ENCODE measurements around the gene FSTL4. TPM values are rescaled to one million over a fixed set of nuclear protein-coding genes. Genes with fewer than 3 reads are reported as not detected.

The FSTL4 gene
- total RNA-seq, 2 experiments from 2014 or later = 0.36 TPM; not detected in 1

DNA sequence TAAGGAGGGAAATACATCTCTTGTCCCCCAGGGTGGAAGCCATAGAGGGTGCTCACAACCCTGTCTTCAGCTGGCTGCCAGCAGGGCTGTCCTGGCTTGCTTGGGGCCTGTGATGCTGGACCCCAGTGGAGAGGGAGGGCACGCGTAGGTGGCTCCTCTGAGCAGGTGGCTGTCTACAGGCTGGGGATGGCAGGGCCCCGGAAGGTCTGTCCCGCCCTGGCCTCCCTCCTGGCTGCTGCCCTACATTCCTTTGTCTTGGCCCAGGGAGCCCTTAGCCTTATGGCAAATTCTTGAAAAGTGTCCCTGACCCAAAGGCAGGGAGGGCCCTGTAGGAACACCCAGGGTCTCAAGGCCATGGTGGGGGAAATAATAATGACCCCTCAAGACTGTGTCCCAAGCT lies 336.2 kb downstream of the FSTL4 start:
- no peak overlapping the region for H3K4me3 Mint-ChIP-seq
- ChIA-PET POLR2A (no interaction called here), CTCF (no interaction called here)
- H3K27me3 Mint-ChIP-seq = no peaks in the 10 kb centered on the region
- intact Hi-C loops (cut with micrococcal nuclease) = no loop called here
- no peaks in the 10 kb centered on the region for H3K9me3 Mint-ChIP-seq
- no peaks in the 10 kb centered on the region for H3K36me3 Mint-ChIP-seq
- DNase-seq = no peak
- no peak overlapping the region for H3K27ac Mint-ChIP-seq
- H3K4me1 Mint-ChIP-seq (ENCODE audit: low read depth) = no peaks in the 10 kb centered on the region

DNA sequence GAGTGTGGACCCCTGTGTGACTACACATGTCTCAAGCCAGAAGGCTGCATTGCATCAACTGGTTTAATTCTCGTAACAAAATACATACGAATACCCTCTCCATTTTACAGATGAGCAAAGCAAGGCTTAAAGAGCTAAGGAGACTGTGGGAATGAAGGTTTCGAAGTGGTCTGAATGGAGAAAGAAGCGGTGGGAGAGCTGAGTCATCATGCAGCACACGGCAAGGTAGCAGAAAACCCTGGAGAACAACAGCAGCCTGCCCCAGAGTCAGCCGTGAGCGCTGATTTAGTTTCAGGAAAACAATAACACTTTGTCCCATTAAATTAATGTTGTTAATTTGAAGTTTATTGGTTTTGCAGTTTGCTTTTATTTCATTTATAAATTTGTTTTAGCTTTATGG lies 336.7 kb downstream of the FSTL4 start:
- Mint-ChIP-seq H3K4me3 (no peak overlapping the region), H3K9me3 (no peaks in the 10 kb centered on the region), H3K4me1 (ENCODE audit: low read depth) (no peaks in the 10 kb centered on the region), H3K27ac (no peak overlapping the region), H3K36me3 (no peaks in the 10 kb centered on the region), H3K27me3 (no peaks in the 10 kb centered on the region)
- POLR2A ChIA-PET = no interaction called here
- no peak for DNase-seq
- intact Hi-C loops (cut with micrococcal nuclease) = no loop called here
- CTCF ChIA-PET = no interaction called here

DNA sequence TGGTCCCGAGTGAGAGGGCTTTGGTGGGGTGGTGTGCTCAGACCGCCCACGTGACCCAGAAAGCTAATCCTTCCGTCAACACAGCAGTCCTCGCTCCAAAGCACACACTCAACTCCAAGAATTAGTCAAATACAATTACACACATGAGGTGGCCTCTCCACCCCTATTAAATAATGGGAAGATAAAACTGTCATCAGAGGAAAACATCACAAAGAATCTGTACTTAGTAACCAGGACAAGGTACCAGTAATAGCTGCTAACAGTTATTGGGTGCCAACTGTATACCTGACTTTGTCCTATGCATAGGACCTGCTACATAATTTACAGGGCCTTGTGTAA lies 337.8 kb downstream of the FSTL4 start:
- H3K27ac Mint-ChIP-seq = no peak overlapping the region

DNA sequence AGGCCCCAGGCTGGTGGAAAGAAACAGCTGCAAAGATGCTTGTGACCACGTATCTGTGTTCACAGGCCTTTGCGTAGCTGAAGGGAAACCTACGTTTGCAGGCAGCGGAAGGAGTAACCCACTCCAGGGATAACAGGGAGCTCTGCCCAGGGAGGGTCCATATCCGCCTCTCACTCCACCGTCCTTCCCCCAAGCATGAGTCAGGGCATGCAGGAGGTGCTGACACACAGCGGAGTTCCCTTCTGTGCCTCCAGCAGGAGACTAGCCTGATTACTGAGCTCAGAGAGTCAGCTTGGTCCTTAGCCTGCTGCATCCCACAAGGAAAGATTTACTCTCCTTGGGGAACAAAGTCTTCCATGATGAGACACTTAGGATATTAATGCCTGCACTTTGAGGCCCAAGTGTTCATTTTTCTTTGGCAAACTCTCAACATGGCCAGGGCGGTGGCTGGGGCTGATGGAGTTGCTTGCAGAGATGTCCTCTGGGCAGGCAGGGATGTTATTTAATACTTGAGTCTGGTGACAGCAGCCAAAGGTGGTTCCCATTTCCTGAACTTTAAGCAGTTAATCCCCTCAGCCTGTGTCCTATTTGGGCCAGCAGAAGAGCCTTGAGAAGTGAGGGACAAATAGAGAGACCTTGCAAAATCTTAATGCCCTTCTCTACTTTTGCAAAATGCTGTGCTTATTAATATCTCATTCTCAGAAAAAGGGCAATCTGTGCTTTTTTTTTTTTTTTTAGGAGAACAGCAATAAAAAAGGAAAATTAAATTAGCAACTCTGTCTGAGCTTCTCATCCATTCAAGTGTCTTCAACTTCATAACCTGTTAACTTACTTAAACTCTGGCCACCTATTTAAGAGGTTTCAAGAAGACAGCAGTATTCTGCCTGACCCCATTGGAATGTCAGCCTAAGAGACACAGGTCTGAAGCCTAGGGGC lies 338.4 kb downstream of the FSTL4 start:
- CTCF ChIA-PET = interaction anchor here (0.6 kb wide), 1 partner anchor 278 kb away, joined by 4 read pairs; no protein-coding TSS in a partner anchor
- Mint-ChIP-seq H3K9me3 (no peaks in the 10 kb centered on the region), H3K27me3 (no peaks in the 10 kb centered on the region), H3K27ac (no peak overlapping the region), H3K4me1 (ENCODE audit: low read depth) (no peaks in the 10 kb centered on the region), H3K36me3 (no peaks in the 10 kb centered on the region), H3K4me3 (no peak overlapping the region)
- POLR2A ChIA-PET = no interaction called here
- no peak for DNase-seq
- intact Hi-C loops (cut with micrococcal nuclease) = no loop called here

More for the DNA sequence above, 337.8 kb downstream of the FSTL4 start:
- no peaks in the 10 kb centered on the region for H3K27me3 Mint-ChIP-seq
- CTCF ChIA-PET = interaction anchor here (0.6 kb wide), 1 partner anchor 278 kb away, joined by 4 read pairs; no protein-coding TSS in a partner anchor
- POLR2A ChIA-PET = no interaction called here
- no peaks in the 10 kb centered on the region for H3K4me1 Mint-ChIP-seq (ENCODE audit: low read depth)
- intact Hi-C loops (cut with micrococcal nuclease) = no loop called here
- DNase-seq = no peak
- H3K9me3 Mint-ChIP-seq = no peaks in the 10 kb centered on the region
- H3K36me3 Mint-ChIP-seq = no peaks in the 10 kb centered on the region
- H3K4me3 Mint-ChIP-seq = no peak overlapping the region

DNA sequence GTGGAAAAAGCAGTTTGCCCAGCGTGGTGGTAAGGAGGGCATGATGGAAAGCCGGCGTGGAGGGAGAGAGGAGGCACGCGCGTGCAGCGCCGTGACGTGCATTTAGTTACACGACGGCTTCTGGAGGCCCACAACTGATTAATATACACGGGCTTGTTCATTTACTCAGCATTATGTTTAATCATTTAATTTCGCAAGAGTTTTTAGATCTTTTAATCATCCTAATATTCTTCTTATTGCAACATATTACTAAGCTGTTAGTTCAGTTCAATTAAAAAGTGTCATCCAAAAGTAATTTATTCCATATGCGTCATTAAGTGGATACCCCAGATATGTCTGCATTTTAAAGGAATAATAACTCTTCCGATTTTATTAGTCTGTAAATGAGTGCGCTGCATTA lies 340.0 kb downstream of the FSTL4 start:
- Mint-ChIP-seq H3K4me1 (ENCODE audit: low read depth) (no peaks in the 10 kb centered on the region), H3K27me3 (no peaks in the 10 kb centered on the region), H3K36me3 (no peaks in the 10 kb centered on the region), H3K9me3 (no peaks in the 10 kb centered on the region), H3K4me3 (no peak overlapping the region), H3K27ac (no peak overlapping the region)
- intact Hi-C loops (cut with micrococcal nuclease) = no loop called here
- DNase-seq = no peak
- ChIA-PET CTCF (no interaction called here), POLR2A (no interaction called here)

DNA sequence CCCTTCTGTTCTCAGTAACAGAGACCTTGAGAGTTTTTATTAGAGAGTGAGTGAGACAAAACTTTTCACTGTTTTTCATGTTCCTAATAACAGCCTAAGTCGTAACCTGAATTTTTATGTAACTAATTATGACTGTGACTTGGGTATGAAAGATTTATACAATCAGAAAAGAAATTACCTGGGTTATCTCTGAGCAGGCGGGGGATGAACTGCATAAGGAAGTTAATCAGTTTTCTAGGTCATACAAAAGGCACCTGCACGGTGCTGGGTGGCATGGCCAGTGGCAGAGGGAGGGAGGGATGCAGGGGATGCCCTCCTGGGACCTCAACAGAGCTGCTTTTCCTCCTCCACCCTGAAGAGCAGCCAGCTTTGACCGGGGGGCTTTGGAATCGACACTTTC lies 340.7 kb downstream of the FSTL4 start:
- Mint-ChIP-seq H3K4me1 (ENCODE audit: low read depth) (no peaks in the 10 kb centered on the region), H3K4me3 (no peak overlapping the region), H3K36me3 (no peaks in the 10 kb centered on the region), H3K27me3 (no peaks in the 10 kb centered on the region), H3K9me3 (no peaks in the 10 kb centered on the region), H3K27ac (no peak overlapping the region)
- ChIA-PET POLR2A (no interaction called here), CTCF (no interaction called here)
- no peak for DNase-seq
- intact Hi-C loops (cut with micrococcal nuclease) = no loop called here

DNA sequence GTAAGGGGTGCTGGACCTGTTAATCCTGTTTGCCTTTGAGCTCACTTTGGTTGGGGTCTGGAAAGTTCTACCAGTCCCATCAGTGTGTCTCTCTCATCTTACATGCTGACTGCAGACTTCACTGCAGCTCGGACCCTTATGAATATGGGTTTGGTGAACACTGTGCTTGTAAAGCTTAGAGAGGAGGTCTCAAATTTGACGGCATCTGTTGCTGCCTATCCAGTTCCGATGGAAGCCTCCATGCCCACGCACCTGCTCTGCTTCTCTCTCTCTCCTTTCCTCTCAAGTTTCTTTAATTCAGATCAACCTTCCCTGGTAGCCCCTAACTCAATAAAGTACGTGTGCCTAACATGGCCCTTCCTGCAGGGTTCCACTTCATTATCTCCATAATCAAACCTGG lies 342.6 kb downstream of the FSTL4 start:
- no peak for DNase-seq
- ChIA-PET POLR2A (no interaction called here), CTCF (no interaction called here)
- Mint-ChIP-seq H3K4me3 (no peak overlapping the region), H3K4me1 (ENCODE audit: low read depth) (no peaks in the 10 kb centered on the region), H3K27me3 (no peaks in the 10 kb centered on the region), H3K36me3 (no peaks in the 10 kb centered on the region), H3K27ac (no peak overlapping the region), H3K9me3 (no peaks in the 10 kb centered on the region)
- intact Hi-C loops (cut with micrococcal nuclease) = no loop called here

DNA sequence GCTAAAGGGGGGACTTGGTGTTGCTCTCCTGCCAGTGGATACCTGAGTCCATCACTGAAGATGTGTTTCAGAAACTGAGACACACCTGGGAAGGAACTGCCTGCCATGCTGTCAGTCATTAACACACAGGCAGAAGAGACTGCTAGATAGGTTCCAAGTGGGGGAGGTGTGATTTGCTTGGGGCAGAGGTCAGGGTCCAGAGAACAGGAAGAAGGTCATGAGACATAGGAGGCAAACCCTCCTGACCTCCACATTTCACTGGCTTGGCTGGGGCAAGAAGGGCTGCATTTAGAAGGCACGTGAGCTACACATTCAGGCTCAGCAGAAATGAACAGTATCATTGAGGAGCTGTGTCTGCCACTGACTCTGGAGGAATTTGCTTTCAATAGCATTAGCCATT lies 344.7 kb downstream of the FSTL4 start:
- ChIA-PET POLR2A (no interaction called here), CTCF (no interaction called here)
- intact Hi-C loops (cut with micrococcal nuclease) = no loop called here
- Mint-ChIP-seq H3K27ac (no peak overlapping the region), H3K9me3 (no peaks in the 10 kb centered on the region), H3K4me1 (ENCODE audit: low read depth) (no peaks in the 10 kb centered on the region), H3K27me3 (peaks cover 6% of the 10 kb centered on the region), H3K4me3 (no peak overlapping the region), H3K36me3 (no peaks in the 10 kb centered on the region)
- no peak for DNase-seq

DNA sequence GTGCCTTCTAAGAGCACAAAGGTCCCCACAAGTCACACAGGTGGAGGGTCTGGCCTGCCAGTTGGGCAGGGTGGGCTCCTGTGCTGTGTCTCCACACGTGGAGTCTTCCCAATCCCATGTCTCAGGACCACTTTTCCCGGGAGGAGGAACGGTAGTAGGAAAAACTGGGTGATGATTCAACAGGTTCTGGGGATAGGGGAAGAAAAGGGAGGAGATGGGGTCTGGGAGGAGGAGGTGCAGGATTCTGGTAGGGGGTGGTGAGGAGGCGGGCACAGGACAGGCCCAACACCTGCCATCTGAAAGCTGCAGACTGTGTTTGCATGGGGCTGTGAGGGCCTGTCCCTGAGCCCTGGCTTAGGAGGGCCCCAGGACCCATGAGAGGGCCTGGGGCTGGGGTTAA lies 345.4 kb downstream of the FSTL4 start:
- H3K4me3 Mint-ChIP-seq = no peak overlapping the region
- H3K36me3 Mint-ChIP-seq = no peaks in the 10 kb centered on the region
- H3K9me3 Mint-ChIP-seq = no peaks in the 10 kb centered on the region
- POLR2A ChIA-PET = no interaction called here
- H3K4me1 Mint-ChIP-seq (ENCODE audit: low read depth) = no peaks in the 10 kb centered on the region
- H3K27ac Mint-ChIP-seq = no peak overlapping the region
- no peak for DNase-seq
- intact Hi-C loops (cut with micrococcal nuclease) = no loop called here
- H3K27me3 Mint-ChIP-seq = peaks cover 6% of the 10 kb centered on the region
- CTCF ChIA-PET = no interaction called here

DNA sequence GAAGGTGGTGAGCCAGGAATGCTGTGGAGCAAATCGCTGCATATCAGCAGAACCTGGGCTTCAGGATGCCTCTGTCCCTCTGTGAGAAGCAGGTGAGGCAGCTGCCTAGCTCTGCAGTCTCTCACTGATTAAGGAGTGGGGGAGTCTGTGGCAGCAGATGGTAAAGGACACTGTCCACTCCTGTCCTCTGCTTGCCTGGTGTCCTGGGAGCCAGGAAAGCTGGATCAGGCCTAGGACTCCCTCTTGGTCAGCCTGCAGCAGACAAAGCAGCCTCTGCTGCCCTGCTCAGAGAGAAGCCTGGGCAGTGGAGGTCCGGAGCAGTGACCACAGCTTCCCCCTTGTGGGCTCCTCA lies 345.8 kb downstream of the FSTL4 start:
- Mint-ChIP-seq H3K27me3 (peaks cover 6% of the 10 kb centered on the region), H3K4me1 (ENCODE audit: low read depth) (no peaks in the 10 kb centered on the region), H3K27ac (no peak overlapping the region), H3K9me3 (no peaks in the 10 kb centered on the region), H3K36me3 (no peaks in the 10 kb centered on the region), H3K4me3 (no peak overlapping the region)
- POLR2A ChIA-PET = no interaction called here
- intact Hi-C loops (cut with micrococcal nuclease) = no loop called here
- CTCF ChIA-PET = no interaction called here
- no peak for DNase-seq

DNA sequence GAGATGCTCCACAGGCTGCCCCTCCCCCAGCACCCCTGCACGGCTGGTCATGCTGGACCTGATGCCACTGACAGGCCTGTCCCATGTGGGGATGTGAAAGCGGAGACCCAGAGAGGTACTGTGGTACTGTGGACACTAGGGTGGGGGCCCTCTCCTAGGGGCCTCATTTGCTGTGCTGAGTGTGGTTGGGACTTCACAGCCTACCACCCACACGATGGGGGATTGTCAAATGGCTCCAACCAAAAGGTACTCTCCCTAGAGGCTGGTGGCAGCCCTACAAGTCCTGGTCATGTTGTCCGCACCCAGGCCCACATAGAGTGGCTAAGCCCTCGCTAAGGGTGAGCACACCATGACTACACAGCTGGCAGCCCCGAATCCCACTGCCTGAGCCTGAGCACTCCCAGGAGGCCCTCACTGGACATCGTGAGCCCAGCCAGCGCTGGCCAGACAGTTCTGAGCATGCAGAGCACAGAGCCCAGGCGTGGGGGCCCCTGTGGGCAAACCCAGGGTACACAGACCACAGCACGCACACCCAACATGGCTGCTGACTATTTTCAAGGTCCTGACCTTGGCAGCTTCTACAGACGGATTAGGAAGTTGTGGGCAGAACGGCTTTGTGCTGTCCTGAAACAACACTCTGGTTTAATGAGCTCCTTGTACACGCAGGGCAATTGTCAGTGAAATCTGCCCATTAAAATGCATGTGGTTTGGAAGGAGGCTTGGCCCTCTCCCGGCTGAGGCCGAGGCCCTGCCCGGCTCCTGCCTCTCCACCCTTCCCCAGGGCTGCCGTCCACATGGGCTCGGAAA lies 346.4 kb downstream of the FSTL4 start:
- POLR2A ChIA-PET = no interaction called here
- Mint-ChIP-seq H3K27me3 (peaks cover 6% of the 10 kb centered on the region), H3K9me3 (no peaks in the 10 kb centered on the region), H3K36me3 (no peaks in the 10 kb centered on the region), H3K4me1 (ENCODE audit: low read depth) (no peaks in the 10 kb centered on the region), H3K4me3 (no peak overlapping the region), H3K27ac (no peak overlapping the region)
- CTCF ChIA-PET = no interaction called here
- DNase-seq = no peak
- intact Hi-C loops (cut with micrococcal nuclease) = no loop called here

DNA sequence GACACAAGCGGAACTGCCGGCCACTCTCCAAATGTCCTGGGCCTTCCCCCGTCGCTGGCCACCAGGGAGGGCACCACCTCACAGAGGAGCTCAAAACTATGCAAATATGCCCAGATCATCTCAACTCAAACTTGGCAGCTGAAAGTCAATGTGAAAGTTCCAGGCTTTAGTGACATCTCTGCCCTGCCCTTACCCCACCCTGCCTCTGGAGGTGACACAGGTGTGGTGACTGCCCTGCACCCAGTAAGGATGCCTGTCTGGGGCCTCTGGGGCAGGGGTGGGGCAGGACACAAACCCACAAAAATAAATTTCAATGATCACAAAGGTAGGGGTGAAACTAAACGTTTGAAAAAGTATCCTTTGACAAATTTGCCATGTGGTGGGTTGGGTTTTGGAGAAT lies 347.1 kb downstream of the FSTL4 start:
- Mint-ChIP-seq H3K27ac (no peak overlapping the region), H3K9me3 (no peaks in the 10 kb centered on the region), H3K4me1 (ENCODE audit: low read depth) (no peaks in the 10 kb centered on the region), H3K4me3 (no peak overlapping the region), H3K36me3 (no peaks in the 10 kb centered on the region), H3K27me3 (peaks cover 6% of the 10 kb centered on the region)
- no peak for DNase-seq
- ChIA-PET POLR2A (no interaction called here), CTCF (no interaction called here)
- intact Hi-C loops (cut with micrococcal nuclease) = no loop called here

DNA sequence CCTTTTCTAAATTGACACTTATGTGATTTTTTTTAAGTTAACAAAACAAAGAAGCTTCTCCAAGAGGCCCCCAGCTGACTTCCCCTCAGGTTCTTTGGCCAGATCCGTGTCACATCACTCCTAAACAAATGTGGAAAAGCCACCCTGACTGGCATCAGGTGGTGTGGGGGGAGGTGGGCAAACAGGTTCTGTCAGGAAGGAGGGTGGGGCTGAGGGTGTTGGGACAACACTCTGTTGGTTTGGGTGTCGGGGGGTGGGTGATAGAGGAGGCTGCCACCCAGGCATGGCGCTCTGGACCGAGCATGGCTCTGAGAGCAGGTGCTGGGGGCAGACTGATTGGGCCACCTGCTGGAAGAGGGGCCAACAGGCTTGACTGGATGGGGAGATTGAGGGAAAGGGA lies 349.7 kb downstream of the FSTL4 start:
- Mint-ChIP-seq H3K4me3 (no peak overlapping the region), H3K4me1 (ENCODE audit: low read depth) (peaks cover 13% of the 10 kb centered on the region), H3K9me3 (no peaks in the 10 kb centered on the region), H3K27me3 (peaks cover 6% of the 10 kb centered on the region), H3K27ac (no peak overlapping the region), H3K36me3 (no peaks in the 10 kb centered on the region)
- POLR2A ChIA-PET = no interaction called here
- intact Hi-C loops (cut with micrococcal nuclease) = loop anchor here (5.0 kb wide), 1 partner anchor 150 kb away; no protein-coding TSS in a partner anchor
- no peak for DNase-seq
- CTCF ChIA-PET = no interaction called here

All from activated CD4-positive, alpha-beta memory T cell treated with anti-CD3 and anti-CD28 coated beads for 36 hours (primary cell).